HG03565 (cell line): ENCODE results near the gene DAB1.

ENCODE experiments used
- ATAC-seq: cut with Tn5 transposase; IDR thresholded peaks from one replicate; pipeline ENCODE4 v1.9.1; 2021; ENCODE audit warnings: mild to moderate bottlenecking, moderate library complexity; ENCODE audit not compliant: unreplicated experiment

DAB1 gene

GRCh38 chr1:57418971-57419370 lies 4.9 kb downstream of the DAB1 start:
- ATAC-seq: no peak

GRCh38 chr1:57411262-57411661 lies 12.6 kb downstream of the DAB1 start:
- ATAC-seq: no peak

GRCh38 chr1:57410508-57410907 lies 13.4 kb downstream of the DAB1 start:
- ATAC-seq: no peak

GRCh38 chr1:57407928-57408327 lies 15.9 kb downstream of the DAB1 start:
- ATAC-seq: no peak

GRCh38 chr1:57406428-57406970 lies 17.4 kb downstream of the DAB1 start:
- no peak for ATAC-seq

- no peak for ATAC-seq
Measured at GRCh38 chr1:57404884-57405283, 19.0 kb downstream of the DAB1 start.

GRCh38 chr1:57403201-57403600 lies 20.7 kb downstream of the DAB1 start:
- no peak for ATAC-seq

- ATAC-seq: no peak
Measured at GRCh38 chr1:57401671-57402070, 22.2 kb downstream of the DAB1 start.

GRCh38 chr1:57400048-57400447 lies 23.8 kb downstream of the DAB1 start:
- no peak for ATAC-seq

- no peak for ATAC-seq
Measured at GRCh38 chr1:57393058-57393584, 30.7 kb downstream of the DAB1 start.

GRCh38 chr1:57385336-57385735 lies 38.5 kb downstream of the DAB1 start:
- ATAC-seq: no peak

- no peak for ATAC-seq
Measured at GRCh38 chr1:57384901-57385300, 39.0 kb downstream of the DAB1 start.

GRCh38 chr1:57384284-57384683 lies 39.6 kb downstream of the DAB1 start:
- no peak for ATAC-seq

- no peak for ATAC-seq
Measured at GRCh38 chr1:57381871-57382270, 42.0 kb downstream of the DAB1 start.

- no peak for ATAC-seq
Measured at GRCh38 chr1:57381426-57381825, 42.4 kb downstream of the DAB1 start.

- ATAC-seq: no peak
Measured at GRCh38 chr1:57380923-57381322, 42.9 kb downstream of the DAB1 start.

GRCh38 chr1:57378534-57378933 lies 45.3 kb downstream of the DAB1 start:
- ATAC-seq: no peak

- ATAC-seq: no peak
Measured at GRCh38 chr1:57377339-57378139, 46.3 kb downstream of the DAB1 start.

- ATAC-seq: no peak
Measured at GRCh38 chr1:57376041-57376440, 47.8 kb downstream of the DAB1 start.

GRCh38 chr1:57369889-57370288 lies 54.0 kb downstream of the DAB1 start:
- ATAC-seq: no peak

- no peak for ATAC-seq
Measured at GRCh38 chr1:57367945-57368344, 55.9 kb downstream of the DAB1 start.

GRCh38 chr1:57363643-57364042 lies 60.2 kb downstream of the DAB1 start:
- no peak for ATAC-seq
